GM10266 (cell line): ENCODE measurements around the gene SDSL.

Source experiments
- DNase-seq: peaks from one replicate; pipeline ENCODE4 v3.0.0; 2012; ENCODE audit errors: extremely low spot score
- CTCF ChIP-seq: IDR thresholded peaks from 2 replicates; pipeline ENCODE4 v1.5.1; 2012; ENCODE audit warnings: mild to moderate bottlenecking, low read depth; ENCODE audit not compliant: control insufficient read depth, insufficient read depth; ENCODE audit errors: missing control alignments

Gene SDSL

DNA sequence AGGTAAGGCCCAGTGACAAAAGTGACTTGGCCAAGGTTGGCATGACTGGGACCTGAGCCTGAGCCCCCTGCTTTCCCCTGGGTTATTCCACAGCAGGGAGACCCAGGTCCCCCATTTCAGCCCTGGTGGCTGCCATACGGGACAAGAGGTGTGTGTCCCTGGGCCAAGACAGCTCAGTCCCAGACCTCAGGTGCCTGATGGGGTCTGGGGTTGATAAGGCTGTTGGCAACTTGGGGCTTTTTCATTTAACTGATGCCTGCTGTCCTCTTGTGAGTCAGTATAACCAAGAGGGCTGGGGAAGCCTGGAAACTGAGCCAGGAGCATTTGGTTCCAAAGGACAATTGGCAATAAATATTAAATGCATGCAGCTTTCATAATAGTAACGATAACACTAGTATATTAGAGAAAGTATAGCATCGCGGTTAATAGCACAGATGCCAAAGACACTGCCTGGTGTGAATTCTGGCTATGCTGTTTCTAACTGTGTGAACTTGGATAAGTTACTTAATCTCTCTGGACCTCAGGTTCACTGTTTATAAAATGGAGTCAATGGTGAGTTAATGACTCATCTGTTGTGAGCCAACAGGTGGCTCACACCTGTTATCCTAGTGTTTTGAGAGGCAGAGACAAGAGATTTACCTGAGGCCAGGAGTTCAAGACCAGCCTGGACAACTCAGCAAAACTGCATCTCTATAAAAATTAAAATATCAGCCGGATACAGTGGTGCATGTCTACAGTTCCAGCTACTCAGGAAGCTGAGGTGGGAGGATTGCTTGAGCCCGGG lies 898 bp downstream of the SDSL start:
- DNase-seq: no peak
- TF ChIP-seq CTCF: no peak

- no peak for TF ChIP-seq CTCF
These were observed 2.3 kb downstream of the SDSL start for GRCh38 chr12:113424456-113424855.

GRCh38 chr12:113424915-113425823 lies 3.0 kb downstream of the SDSL start:
- peak; percentile 79 for TF ChIP-seq CTCF
- DNase-seq: peak; percentile 59

More at GRCh38 chr12:113424456-113424855, 2.3 kb downstream of the SDSL start:
- no peak for DNase-seq

DNA sequence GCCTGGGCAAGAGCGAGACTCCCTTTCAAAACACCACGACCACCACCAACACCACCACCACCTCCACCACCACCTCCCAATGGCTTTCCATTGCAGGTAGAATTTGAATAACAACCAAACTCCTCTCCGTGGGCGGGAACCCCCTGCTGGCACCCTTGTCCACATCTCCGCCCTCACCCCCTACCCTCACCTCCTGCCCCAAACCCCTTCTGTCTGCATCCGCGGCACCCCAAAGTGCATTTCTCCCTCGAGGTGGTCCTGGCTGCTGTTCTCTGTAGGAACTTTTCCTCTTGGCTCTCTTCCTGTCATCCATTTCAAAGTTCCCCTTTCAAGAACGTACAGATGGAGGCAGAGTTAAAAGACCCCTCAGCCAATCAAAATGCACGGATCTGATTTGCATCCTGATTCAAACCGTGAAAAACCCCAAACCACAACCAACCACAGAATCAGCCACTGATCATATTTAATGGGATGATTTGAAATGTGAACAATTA lies 3.8 kb downstream of the SDSL start:
- no peak for DNase-seq

DNA sequence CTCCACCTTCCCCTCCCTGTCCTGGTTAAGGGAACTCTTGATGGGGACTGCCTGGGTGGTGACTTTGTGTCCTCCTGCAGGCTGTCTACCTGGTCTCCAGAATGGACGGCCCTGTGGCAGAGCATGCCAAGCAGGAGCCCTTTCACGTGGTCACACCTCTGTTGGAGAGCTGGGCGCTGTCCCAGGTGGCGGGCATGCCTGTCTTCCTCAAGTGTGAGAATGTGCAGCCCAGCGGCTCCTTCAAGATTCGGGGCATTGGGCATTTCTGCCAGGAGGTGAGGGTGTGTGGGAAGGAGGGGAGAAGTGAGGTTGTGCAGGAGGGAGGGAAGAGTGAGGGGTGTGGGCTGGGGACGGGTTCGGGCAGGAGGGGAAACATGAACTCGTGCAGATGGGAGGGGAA lies 5.7 kb downstream of the SDSL start:
- TF ChIP-seq CTCF: no peak
- no peak for DNase-seq

More for the DNA sequence above, 3.8 kb downstream of the SDSL start:
- TF ChIP-seq CTCF: no peak

DNA sequence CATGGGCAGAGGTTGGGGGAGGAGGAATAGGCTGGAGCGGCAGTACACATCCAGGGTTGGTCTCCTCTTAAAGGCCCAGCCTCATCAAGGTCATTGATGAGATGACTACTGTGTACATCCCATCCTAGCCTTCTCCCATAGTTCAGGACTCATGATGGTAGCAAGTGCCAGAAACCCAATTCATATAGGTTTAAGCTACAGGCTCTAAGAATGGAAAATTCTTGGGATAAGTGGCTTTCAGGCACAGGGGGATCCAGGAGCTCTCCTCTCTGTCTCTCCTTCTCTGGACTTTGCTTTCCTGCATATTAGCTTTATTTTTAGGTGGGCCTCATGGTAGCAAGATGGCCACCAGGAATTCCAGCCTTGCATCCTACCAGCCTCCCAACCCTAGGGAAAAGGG lies 6.3 kb downstream of the SDSL start:
- DNase-seq: no peak
- TF ChIP-seq CTCF: no peak

GRCh38 chr12:113432986-113433385 lies 10.8 kb downstream of the SDSL start:
- no peak for TF ChIP-seq CTCF
- no peak for DNase-seq
